Uterus (tissue), 4 donors: ENCODE results near the gene XRN2. TPM values are rescaled to one million over a fixed set of nuclear protein-coding genes. Genes with fewer than 3 reads are reported as not detected.
"Not testable (repeated sequence)": the region's sequence is repeated elsewhere in the genome, so short reads cannot be mapped to it uniquely, and the experiment has no call there.

ENCODE experiments used
- DNase-seq, 2 donors: peaks; one replicate each; pipeline ENCODE4 v3.0.0-alpha.2; 2019 to 2020
- H3K27ac ChIP-seq, 2 donors: fragments of 200-600 bp; sonication (generic); 1 replicate in 1 of 2; 2 replicates in 1 of 2; pipeline ENCODE4 v1.5.1; 2016 to 2018
- H3K27me3 ChIP-seq, 2 donors: fragments of 200-600 bp; sonication (generic); one replicate each; pipeline ENCODE4 v1.5.1; 2018 to 2019; ENCODE audit warnings: control low read depth in 1 of 2
- H3K36me3 ChIP-seq, 2 donors: fragments of 200-600 bp; sonication (generic); one replicate each; pipeline ENCODE4 v1.5.1; 2019; ENCODE audit warnings: control low read depth in 1 of 2
- H3K4me1 ChIP-seq, 2 donors: fragments of 200-600 bp; sonication (generic); one replicate each; pipeline ENCODE4 v1.5.1; 2018 to 2019; ENCODE audit warnings: control low read depth in 1 of 2
- H3K4me3 ChIP-seq, 2 donors: fragments of 200-600 bp; sonication (generic); 1 replicate in 1 of 2; 2 replicates in 1 of 2; pipeline ENCODE4 v1.5.1; 2018 to 2019; ENCODE audit warnings: mild to moderate bottlenecking in 1 of 2
- H3K9me3 ChIP-seq, 2 donors: fragments of 200-600 bp; sonication (generic); one replicate each; pipeline ENCODE4 v1.5.1; 2019; ENCODE audit warnings: control low read depth in 1 of 2
- POLR2A ChIP-seq, 2 donors: fragments of 450-650 bp; IDR thresholded peaks; one replicate each; pipeline ENCODE4 v1.6.1; 2016; ENCODE audit warnings: antibody characterized with exemption in 2 of 2, mild to moderate bottlenecking in 1 of 2, moderate library complexity in 1 of 2
- intact Hi-C: fragments of 100-400 bp; cut with DNase I; formaldehyde crosslinking; loops from one replicate; pipeline ENCODE4 v1.15.1; 2023; ENCODE audit warnings: low total_unique reads
- total RNA-seq, 4 donors: library from RNA; depleted of rRNA in 3 of 4; stranded (reverse); fragments of >200 nt in 3 of 4; gene quantifications; one replicate each; pipeline versions ENCODE4 v1.1.0 to v1.2.4, GENCODE V29; 2014 to 2023
- TF ChIP-seq, protein P1 (sequence below), 4 experiments: fragments of 200-600 bp in 2 of 4; fragments of 450-650 bp in 2 of 4; sonication (generic) in 2 of 4; IDR thresholded peaks; one replicate each; pipeline ENCODE4 v1.5.1; 2016 to 2019; ENCODE audit warnings: antibody characterized with exemption in 4 of 4, mild to moderate bottlenecking in 2 of 4, moderate library complexity in 1 of 4
- donor health status: DM: yes; HTN: yes; CAD: no.

The XRN2 gene
- total RNA-seq, 4 donors from 2014 or later: 32.6 to 100 (median 51.7) TPM

DNA sequence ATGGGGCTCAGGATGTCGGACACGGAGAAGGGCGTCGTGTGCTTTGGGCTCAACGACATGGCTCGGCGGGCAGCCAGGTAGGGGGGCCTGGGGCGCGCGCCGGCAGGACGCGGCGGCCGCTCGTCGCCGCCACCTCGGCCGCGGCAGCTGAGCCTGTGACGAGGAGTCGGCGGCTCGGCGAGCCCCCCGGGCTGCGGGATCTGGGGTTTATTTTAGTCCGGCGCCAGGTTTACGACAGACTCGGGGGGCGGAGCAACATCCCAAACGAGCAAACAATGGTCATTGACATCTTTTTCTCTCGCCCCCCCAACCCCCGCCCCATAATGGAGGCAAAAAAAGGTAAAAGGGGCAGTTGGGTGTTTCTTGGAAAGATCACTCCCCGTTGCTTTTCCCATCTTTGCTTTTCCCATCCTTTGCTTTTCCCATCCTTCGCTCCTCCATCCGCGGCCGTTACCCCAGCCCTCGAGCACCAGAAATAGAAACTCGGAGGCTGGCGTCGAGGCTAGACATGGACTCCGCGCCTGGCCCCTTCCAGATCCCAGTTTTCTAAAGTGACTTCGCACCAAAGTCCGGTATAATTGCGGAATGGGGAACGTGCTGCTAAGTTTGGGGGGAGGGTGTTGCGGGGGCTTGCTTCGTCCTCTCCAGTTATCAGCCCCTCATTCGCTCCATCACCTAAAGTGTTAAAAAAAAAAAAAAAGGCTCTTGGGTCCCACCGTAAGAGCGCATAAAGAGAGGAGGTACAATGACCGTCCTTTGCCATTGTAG is 94.4 kb downstream of the XRN2 start, which contains the start of gene NKX2-4:
TSS of gene NKX2-4 (minus strand) at position 186 of the 768 bp plus-strand sequence. CDS start at position 59, 127 bp downstream.
- H3K4me1 ChIP-seq: no peaks in the 10 kb centered on the region
- intact Hi-C loops: no loop called here
- no peaks in the 10 kb centered on the region for H3K9me3 ChIP-seq
- TF ChIP-seq POLR2A (IDR thresholded peaks at IDR 0.05): no peak
- TF ChIP-seq, protein P1, sequence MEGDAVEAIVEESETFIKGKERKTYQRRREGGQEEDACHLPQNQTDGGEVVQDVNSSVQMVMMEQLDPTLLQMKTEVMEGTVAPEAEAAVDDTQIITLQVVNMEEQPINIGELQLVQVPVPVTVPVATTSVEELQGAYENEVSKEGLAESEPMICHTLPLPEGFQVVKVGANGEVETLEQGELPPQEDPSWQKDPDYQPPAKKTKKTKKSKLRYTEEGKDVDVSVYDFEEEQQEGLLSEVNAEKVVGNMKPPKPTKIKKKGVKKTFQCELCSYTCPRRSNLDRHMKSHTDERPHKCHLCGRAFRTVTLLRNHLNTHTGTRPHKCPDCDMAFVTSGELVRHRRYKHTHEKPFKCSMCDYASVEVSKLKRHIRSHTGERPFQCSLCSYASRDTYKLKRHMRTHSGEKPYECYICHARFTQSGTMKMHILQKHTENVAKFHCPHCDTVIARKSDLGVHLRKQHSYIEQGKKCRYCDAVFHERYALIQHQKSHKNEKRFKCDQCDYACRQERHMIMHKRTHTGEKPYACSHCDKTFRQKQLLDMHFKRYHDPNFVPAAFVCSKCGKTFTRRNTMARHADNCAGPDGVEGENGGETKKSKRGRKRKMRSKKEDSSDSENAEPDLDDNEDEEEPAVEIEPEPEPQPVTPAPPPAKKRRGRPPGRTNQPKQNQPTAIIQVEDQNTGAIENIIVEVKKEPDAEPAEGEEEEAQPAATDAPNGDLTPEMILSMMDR (IDR thresholded peaks at IDR 0.05): no peak
- DNase-seq: no peak
- no peak within 1 kb of the TSS for H3K27ac ChIP-seq
- peaks cover 11 to 81% of the 10 kb centered on the region in 2 donors for H3K27me3 ChIP-seq
- H3K36me3 ChIP-seq: no peaks in the 10 kb centered on the region
- H3K4me3 ChIP-seq: no peak within 1 kb of the TSS

DNA sequence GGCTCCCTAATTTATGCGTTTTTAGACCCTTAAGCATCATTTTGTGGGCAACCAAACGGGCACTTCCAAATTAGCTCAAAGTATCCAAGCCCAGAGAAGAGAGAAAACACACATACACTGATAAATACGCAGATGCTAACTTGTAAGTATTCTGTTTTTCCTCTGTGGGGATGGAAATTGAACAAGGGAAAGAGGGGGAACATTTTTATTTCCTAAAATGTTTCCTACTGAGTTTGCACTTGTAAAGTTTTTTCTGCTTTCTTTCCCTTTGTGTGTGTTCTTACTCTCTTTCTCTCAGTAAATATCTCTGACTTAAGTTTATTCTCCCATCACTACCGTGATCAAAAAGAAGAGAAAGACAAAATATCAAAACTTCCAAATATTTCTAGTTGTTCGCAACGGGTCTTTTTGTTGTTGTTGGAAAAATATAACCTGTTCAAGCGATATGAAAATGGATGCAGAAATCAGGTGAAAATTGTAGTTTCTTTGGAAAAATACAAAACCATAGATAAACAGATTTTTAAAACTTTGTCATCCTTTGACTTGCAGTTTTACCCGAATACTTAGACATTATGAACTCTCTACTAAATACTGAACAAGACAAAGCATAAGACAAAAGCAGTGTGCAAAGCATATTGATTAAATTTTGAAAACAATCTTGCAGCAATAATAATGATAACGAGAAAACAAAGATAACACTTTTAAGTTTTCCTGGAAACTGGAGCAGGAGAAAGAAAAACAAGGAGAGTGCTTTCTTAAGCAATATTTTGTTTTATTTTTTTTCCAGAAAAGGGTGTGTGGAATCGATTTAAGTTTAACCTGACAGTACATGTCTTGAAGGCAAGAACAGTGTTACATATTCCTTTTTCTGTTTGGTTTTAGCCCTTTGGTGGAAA is 95.2 kb downstream of the XRN2 start:
- DNase-seq: no peak
- no peaks in the 10 kb centered on the region for H3K36me3 ChIP-seq
- intact Hi-C loops: no loop called here
- H3K27ac ChIP-seq: no peak overlapping the region
- H3K4me1 ChIP-seq: no peaks in the 10 kb centered on the region
- no peak for TF ChIP-seq POLR2A (IDR thresholded peaks at IDR 0.05)
- TF ChIP-seq, protein P1 (IDR thresholded peaks at IDR 0.05): no peak
- no peak overlapping the region for H3K4me3 ChIP-seq
- H3K27me3 ChIP-seq: peaks cover 11 to 80% of the 10 kb centered on the region in 2 donors
- no peaks in the 10 kb centered on the region for H3K9me3 ChIP-seq

DNA sequence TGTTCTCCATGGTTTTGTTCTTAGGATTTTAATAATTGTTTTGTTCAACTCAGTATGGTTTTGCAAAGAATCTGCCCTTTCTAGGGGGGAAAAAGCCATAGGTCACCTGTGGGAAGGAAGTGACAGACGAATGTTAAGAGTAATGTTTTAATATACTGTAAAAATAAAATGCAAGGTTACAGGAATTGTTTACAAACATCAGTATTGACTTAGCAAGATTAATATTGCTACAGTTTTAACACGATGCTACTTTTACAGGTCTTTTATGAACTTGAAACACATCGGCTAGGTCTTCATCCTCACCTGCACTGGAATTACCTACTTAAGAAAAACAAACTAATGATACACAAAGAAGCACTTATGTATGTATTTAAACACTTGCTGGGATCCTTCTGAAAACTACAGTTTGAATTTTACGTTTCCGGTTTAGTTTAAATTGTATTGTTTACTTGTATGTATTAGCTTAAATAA is 95.9 kb downstream of the XRN2 start:
- Histone ChIP-seq H3K9me3 (no peaks in the 10 kb centered on the region), H3K27ac (no peak overlapping the region), H3K36me3 (no peaks in the 10 kb centered on the region), H3K27me3 (peaks cover 11 to 77% of the 10 kb centered on the region in 2 donors), H3K4me3 (no peak overlapping the region), H3K4me1 (no peaks in the 10 kb centered on the region)
- DNase-seq: no peak
- intact Hi-C loops: no loop called here
- no peak for TF ChIP-seq POLR2A (IDR thresholded peaks at IDR 0.05)
- TF ChIP-seq, protein P1 (IDR thresholded peaks at IDR 0.05): no peak

- intact Hi-C loops: no loop called here
Observed at GRCh38 chr20:21411725-21412124, 108.6 kb downstream of the XRN2 start.

GRCh38 chr20:21413996-21414395 is 110.9 kb downstream of the XRN2 start:
- intact Hi-C loops, DNase-seq, H3K27ac ChIP-seq, H3K4me1 ChIP-seq, H3K27me3 ChIP-seq, H3K4me3 ChIP-seq, H3K9me3 ChIP-seq, H3K36me3 ChIP-seq: not testable (repeated sequence)

More at GRCh38 chr20:21411725-21412124, 108.6 kb downstream of the XRN2 start:
- no peak for DNase-seq
- Histone ChIP-seq H3K9me3 (no peaks in the 10 kb centered on the region), H3K4me1 (no peaks in the 10 kb centered on the region), H3K4me3 (no peak overlapping the region), H3K27ac (no peak overlapping the region), H3K36me3 (no peaks in the 10 kb centered on the region), H3K27me3 (no peaks in the 10 kb centered on the region)
- TF ChIP-seq, protein P1 (IDR thresholded peaks at IDR 0.05): no peak
- no peak for TF ChIP-seq POLR2A (IDR thresholded peaks at IDR 0.05)

- H3K9me3 ChIP-seq, intact Hi-C loops, DNase-seq, H3K27ac ChIP-seq, H3K36me3 ChIP-seq, H3K4me3 ChIP-seq, H3K4me1 ChIP-seq, H3K27me3 ChIP-seq: not testable (repeated sequence)
Observed at GRCh38 chr20:21419147-21419546, 116.0 kb downstream of the XRN2 start.
